Posterior cingulate gyrus (tissue), 11 donors: Measurements from ENCODE around the gene SLC17A9.
"Not testable (repeated sequence)": the region's sequence is repeated elsewhere in the genome, so short reads cannot be mapped to it uniquely, and the experiment has no call there.

ENCODE experiments used
- DNase-seq, 10 donors: peaks; one replicate each; pipeline versions ENCODE4 v3.0.0 to v3.0.0-alpha.2; 2020 to 2021; ENCODE audit warnings: mixed read lengths in 3 of 10
- intact Hi-C: fragments of 100-400 bp; cut with DNase I; formaldehyde crosslinking; loops from one replicate; pipeline ENCODE4 v1.15.1; 2023

The SLC17A9 gene

GRCh38 chr20:62952968-62953838 is 694 bp downstream of the SLC17A9 start:
- peak in 3 of 10 donors; percentile 57 to 82 (median 74) for DNase-seq
- intact Hi-C loops, result no loop called here

- peak in 8 of 10 donors; percentile 39 to 91 (median 54) for DNase-seq
- intact Hi-C loops, result no loop called here
Observed at GRCh38 chr20:62953839-62954703, 1.6 kb downstream of the SLC17A9 start.

DNA sequence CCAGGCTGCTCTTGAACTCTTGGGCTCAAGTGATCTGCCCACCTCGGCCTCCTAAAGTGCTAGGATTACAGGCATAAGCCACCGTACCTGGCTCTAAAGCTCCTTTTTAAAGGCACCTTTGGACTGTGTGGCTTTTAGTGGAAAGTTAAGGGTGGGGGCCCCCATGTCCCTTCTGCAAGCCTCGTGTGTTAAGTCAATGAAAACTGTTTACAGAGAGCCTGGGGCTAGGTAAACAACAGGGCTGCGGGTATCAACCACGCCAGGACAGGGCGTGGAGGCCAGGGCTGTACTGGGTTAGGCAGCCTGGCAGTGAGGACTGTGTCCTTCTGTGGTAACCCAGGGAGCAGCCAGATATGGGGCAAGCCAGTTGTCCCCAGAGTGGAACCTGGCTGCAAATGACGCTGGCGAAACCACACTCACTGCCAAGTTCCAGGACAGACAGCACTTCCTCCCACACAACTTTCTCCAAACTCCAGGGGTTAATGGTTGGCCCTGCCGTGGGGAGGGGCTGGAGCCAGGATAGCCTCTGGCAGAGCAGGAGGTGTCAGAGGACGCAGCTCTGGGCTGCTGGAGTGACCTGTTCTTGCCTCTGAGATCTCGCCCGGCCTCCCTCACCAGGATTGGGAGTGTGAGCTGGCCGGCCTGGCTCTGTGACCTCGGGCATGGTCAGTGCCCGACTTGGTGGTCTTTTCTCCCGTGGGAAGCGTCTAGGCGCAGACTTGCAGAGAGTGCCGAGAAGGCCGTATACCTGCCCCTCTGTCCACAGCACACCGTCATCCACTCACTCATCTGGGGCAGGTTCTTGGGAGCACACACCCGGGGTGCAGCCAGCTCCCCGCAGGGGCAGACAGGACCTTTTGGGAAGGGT is 3.2 kb downstream of the SLC17A9 start:
- intact Hi-C loops, result no loop called here
- DNase-seq, result peak in 2 of 10 donors; percentile 67 to 77

DNA sequence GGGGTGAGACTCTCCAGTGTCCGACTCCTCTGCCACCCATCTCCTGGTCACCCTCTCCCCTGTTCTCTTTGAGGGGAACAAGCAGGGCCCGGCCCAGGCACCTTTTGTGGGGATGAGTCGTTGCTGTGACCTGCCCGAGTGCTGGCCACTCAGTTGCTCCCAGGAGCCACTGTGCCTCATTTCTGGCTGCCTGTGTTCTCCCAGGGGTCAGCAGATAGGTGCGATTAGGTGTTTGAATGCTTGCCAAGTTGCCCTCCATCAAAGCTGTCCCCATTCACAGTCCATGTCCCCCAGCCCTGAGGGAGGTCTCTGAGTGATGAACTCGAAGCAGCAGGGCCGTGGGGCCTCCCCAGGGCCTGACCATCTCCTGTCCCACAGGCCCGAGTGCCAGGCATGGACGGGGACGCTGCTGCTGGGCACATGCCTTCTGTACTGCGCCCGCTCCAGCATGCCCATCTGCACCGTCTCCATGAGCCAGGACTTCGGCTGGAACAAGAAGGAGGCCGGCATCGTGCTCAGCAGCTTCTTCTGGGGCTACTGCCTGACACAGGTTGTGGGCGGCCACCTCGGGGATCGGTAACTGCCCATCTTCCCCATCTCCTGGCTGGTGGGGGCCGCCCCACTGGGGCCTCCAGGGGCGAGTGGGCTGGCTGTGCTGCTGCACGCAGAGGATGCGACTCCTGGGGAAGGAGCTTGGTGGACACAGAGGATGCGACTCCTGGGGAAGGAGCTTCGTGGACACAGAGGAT is 4.1 kb downstream of the SLC17A9 start:
- peak in 3 of 10 donors; percentile 65 to 81 (median 71) for DNase-seq
- intact Hi-C loops, result no loop called here

DNA sequence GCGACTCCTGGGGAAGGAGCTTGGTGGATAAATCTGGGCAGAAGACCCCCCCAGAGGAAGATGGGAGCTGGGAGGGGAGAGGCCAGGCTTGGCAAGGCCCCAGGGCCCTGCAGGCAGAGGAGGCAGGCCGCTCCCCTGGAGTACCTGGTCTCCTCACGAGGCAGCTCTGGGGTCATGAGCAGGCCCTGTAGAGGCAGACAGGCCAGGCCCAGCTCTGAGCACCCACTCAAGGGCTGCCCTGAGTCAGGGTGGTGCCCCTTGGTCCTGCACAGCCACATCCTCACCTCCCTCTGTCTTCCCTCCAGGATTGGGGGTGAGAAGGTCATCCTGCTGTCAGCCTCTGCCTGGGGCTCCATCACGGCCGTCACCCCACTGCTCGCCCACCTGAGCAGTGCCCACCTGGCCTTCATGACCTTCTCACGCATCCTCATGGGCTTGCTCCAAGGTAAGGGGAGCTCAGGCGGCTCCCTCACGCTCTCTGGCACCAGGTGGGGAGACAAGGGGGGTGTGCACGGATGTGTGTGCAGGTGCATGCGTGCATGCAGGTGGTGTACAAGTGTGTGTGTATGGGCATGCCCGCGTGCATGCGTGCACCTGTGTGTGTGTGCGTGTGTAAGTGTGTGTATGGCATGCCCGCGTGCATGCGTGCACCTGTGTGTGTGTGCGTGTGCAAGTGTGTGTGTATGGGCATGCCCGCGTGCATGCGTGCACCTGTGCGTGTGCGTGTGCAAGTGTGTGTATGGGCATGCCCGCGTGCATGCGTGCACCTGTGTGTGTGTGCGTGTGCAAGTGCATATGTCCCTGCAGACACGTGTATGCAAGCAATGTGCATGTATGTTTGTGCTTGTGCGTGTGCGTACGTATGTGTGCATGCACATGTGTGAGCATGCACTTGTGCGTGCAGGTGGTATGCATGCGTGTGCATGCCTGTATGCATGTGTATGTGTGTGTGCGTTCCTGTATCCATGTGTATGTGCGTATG is 4.9 kb downstream of the SLC17A9 start:
- intact Hi-C loops, result no loop called here
- DNase-seq, result peak in 2 of 10 donors; percentile 39 to 82

DNA sequence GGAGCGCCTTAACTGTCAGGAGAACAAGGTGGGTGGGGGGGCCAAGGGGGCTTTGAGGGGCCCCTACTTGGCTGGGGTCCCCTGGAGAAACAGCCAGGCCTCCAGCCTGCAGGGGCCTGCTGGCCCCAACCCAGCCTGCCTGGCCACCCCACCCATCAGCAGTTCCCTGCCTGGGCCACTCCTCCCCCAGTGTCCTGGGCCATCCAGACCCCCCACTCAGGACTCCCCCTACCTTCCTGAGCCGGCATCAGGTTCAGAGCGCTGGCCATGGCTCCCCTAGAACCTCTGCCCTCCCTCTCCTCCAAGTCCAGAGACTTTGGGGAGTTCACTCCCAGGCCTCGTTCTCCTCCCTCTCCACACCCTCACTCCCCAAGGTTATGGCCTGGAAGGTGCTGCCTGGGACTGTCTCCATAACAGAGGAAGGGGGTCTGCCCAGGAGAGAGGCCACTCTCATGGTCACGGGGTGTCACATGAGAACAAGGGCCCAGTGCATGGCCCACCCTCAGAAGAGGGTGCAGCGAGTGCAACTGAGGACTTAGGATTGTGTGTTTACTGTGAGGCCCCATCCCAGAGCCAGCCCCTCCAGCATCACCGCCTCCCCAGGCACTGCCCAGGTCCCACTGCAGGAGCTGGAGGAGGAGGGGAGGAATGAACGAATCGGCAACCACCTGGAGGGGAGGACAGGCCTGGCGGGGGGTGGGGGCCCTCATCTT is 6.0 kb downstream of the SLC17A9 start:
- peak in 2 of 10 donors; percentile 21 to 55 for DNase-seq
- intact Hi-C loops, result no loop called here

DNA sequence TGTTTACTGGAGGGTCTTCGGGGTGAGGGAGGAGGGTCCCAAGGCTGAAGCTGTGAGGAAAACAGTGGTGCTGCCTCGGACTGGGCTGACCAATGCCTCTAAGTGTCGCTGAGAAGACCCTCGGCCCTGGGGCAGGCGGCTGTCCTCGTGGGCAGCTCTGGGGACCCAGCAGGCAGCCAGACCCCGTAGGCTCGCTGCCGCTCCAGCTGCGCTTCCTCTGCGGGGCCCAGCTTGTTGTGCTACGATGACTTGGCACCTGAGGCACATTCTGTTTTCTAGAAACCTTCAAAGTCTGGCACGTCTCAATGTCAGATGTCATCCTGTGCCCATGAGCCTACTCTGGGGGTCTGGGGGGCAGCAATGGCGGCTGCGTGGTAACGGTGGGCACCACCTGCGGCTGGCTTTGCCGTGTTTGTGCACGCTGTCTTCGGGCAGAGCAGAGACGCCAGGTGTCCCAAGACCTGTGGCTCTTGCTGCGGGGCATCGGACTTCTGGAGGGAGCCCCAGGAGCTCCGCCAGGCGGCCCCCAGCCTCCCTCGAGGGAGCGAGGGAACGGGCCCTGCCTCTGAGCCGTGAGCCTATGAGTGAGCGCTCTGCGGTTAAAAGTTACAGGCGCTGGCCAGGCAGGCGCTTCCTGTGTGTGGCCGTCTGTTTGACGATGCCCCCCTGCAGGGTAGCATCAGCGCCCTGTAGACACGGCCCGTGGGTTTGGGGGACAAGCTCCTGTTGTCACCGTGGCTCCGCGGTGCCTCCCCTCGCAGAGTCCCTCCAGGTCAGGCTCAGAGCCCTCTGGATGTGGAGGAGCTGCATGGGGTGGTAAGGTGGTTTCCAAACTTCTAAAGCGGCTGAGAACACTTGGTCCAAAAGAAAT is 6.8 kb downstream of the SLC17A9 start:
- peak in 3 of 10 donors; percentile 57 to 84 (median 59) for DNase-seq
- intact Hi-C loops, result no loop called here

DNA sequence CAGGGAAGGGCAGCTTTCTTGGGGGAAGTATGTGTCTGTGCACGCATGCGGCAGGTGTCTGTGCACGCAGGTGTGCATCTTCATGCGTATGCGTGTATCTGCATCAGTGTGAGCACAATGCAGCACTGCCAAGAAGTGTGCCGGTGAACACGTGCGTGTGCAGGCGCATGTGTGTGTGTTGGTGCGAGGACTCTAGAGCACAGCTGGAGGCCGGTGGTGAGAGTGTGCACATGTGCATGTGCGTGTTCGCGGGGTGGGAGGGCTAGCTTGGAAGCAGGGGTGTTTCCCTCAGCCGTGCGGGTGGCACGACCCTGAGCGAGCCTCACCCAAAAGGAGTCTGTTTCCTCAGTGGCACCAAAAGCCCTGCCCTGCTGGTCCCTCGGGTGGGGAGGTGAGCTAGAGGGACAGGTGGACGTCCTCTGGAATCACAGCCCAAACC is 7.5 kb downstream of the SLC17A9 start:
- intact Hi-C loops, result no loop called here
- peak in 2 of 10 donors; percentile 35 to 55 for DNase-seq

DNA sequence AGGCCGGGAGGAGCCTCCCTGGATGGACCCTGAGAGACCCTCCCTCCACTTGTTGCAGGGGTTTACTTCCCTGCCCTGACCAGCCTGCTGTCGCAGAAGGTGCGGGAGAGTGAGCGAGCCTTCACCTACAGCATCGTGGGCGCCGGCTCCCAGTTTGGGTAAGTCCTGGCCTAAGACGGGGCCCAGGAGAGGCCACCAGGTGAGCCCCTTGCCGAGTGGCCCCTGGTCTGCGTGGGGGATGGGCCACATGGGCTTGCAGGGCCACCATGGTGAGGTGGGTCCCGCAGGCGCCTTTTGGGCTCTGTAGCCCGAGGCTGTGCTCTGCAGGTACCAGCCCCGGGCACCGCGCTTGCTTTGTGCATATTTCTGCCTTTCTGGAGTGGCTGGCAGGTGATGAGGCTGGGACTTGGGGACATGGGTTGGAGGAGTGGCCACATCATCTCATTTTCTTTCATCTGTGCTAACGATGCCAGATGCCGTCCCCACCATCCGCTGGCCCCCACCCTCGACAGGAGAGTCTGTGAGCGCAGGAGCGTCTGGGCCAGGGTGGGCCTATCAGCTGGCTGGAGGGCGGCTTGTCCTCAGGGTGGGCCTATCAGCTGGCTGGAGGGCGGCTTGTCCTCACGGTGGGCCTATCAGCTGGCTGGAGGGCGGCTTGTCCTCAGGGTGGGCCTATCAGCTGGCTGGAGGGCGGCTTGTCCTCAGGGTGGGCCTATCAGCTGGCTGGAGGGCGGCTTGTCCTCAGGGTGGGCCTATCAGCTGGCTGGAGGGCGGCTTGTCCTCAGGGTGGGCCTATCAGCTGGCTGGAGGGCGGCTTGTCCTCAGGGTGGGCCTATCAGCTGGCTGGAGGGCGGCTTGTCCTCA is 8.2 kb downstream of the SLC17A9 start:
- DNase-seq, result peak in 1 of 10 donors; percentile 63
- intact Hi-C loops, result not testable (repeated sequence)

DNA sequence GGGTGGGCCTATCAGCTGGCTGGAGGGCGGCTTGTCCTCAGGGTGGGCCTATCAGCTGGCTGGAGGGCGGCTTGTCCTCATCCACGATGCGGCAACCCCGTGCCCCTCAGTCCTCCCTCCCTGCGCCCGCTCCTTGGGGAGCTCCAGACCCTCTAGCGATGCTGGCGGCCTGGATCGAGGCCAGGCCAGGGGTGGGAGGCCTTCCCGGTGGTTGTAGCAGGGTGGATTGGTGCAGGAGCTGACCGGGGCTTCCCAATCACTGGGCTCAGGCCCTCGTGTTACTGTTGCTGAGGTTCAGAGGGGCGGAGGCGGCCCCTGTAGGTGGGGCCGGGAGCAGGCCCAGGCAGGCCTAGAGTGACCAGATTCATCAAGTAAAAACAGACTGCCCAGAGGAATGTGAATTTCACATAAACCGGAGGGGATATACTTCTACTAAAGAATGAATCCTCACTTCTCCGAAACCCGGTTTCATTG is 8.8 kb downstream of the SLC17A9 start:
- intact Hi-C loops, result no loop called here
- DNase-seq, result no peak

DNA sequence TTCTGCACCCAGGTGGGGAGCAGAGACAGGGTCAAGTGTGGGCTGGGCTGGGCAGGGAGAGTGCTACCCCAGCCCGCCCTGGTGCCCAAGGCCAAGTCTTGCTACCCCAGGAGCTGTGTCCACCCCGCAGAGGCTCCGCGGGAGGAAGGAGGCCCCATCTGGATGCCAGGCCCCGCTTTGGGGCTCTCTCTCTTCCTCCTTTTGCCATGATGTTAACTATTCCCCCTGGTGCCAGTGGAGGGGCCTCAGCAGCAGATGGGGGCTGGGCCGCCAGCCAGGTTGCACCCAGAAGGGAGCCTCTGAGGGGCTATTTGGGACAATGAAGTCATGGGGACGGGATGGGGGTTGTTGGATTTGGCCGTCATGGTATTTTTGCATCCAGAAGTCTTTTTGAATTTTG is 9.3 kb downstream of the SLC17A9 start:
- DNase-seq, result no peak
- intact Hi-C loops, result no loop called here

DNA sequence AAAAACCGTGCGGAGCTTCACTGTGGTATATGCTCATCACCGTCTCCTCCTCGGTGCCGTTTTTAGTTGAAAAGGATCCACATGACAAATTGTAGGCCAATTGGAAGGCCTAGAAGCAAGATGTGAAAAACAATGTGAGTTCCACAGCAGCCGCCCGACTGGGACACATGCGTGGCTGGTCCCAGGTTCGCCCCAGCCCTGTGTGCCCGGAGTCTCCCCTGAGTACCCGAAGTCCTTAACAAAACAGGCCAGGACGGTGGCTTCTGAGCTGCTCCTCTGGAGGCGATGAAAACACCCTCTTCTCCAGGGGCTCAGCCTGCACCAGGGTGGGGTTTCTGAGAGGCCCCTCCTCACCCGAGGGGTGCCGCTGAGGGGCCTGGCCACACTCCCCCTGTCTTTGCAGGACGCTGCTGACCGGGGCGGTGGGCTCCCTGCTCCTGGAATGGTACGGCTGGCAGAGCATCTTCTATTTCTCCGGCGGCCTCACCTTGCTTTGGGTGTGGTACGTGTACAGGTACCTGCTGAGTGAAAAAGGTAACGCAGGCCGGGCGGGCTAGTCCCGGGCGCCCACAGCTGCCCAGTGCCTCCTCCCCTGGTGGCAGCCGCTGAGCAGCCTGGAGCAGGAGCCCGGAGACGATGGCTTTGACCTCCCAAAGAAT is 9.8 kb downstream of the SLC17A9 start:
- peak in 1 of 10 donors; percentile 80 for DNase-seq
- intact Hi-C loops, result no loop called here

DNA sequence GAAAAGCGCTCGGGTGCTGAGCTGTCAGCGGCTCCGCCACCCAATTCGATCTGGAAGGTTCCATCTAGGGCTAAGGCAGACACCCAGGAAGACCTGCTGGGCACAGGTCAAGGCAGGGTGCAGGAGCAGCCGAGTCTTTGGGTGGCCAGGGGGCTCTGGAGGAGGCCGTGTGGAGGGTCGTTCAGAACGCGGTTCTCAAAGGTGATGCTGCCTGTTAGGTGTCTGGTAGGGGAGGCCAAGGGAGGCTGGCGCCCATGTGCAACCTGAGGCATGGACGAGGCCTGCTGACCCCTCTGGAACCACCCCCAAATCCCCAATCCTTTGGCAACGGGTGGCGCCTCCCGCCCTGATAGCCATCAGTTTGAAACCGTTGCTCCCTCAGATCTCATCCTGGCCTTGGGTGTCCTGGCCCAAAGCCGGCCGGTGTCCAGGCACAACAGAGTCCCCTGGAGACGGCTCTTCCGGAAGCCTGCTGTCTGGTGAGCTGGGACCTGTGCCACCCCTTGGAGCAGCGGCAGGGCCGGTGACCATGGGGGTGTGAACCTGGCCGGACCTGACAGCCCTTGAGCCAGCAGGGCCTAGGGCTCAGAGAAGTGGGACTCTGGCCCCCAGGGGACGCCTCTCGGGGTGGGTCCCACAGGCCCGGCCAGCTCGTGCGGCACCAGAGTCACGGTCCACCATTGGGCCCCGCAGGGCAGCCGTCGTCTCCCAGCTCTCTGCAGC is 10.5 kb downstream of the SLC17A9 start:
- peak in 1 of 10 donors; percentile 77 for DNase-seq
- intact Hi-C loops, result no loop called here

DNA sequence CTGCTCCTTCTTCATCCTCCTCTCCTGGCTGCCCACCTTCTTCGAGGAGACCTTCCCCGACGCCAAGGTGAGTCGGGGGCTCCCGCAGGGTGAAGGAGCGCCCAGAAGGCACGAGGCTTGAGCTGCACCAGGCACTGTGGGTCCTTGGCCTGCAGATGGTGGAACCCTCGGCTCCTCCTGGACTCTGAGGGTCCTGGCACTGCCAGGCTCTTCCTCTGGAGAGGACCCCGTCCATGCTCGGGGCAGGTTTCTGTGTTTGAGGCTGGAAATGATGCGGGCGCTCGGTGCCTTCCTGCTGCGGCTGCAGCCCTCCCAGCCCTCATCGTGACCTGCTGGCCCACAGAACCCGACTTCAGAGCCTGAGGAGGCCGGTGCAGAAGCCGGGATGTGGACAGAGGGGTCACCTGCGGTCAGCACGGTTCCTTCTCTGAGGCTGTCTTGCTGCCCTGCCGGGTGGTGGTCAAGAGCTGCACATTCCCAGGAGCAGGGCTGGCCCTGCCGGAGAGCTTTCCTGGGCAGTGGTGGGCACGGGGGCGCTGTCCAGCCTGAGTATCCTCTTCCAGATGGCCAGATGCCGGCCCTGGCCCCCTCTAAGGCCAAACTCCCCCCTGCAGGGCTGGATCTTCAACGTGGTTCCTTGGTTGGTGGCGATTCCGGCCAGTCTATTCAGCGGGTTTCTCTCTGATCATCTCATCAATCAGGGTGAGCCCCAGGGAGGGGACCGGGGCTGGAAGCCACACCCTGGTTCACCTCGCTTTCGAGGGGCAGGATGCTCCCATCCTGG is 11.3 kb downstream of the SLC17A9 start:
- DNase-seq, result peak in 2 of 10 donors; percentile 10 to 63
- intact Hi-C loops, result no loop called here
